H9 (cell line): Measurements from ENCODE around the gene MKRN2. TPM values are rescaled to one million over a fixed set of nuclear protein-coding genes. Genes with fewer than 3 reads are reported as not detected.

Source experiments
- DNase-seq: peaks from one replicate; pipeline ENCODE4 v3.0.0-alpha.2; 2017
- H2AFZ ChIP-seq: one replicate; pipeline ENCODE4 v1.6.1; 2013; ENCODE audit warnings: mild to moderate bottlenecking, low read length, control low read depth, moderate library complexity
- H2AK5ac ChIP-seq: 2 replicates; pipeline ENCODE4 v1.6.1; 2013; ENCODE audit warnings: low read length, control low read depth, mixed read lengths; ENCODE audit not compliant: insufficient read length
- H2BK120ac ChIP-seq: one replicate; pipeline ENCODE4 v1.6.1; 2013; ENCODE audit warnings: low read depth, mild to moderate bottlenecking, low read length, control low read depth, inconsistent platforms; ENCODE audit not compliant: poor library complexity, severe bottlenecking
- H2BK12ac ChIP-seq: 2 replicates; pipeline ENCODE4 v1.6.1; 2013; ENCODE audit warnings: low read length, control low read depth, mixed read lengths, low read depth; ENCODE audit not compliant: insufficient read length
- H2BK15ac ChIP-seq: 2 replicates; pipeline ENCODE4 v1.6.1; 2013; ENCODE audit warnings: low read depth, low read length, control low read depth
- H2BK20ac ChIP-seq: one replicate; pipeline ENCODE4 v1.6.1; 2013; ENCODE audit warnings: low read depth, mild to moderate bottlenecking, low read length, control low read depth, inconsistent platforms; ENCODE audit not compliant: poor library complexity, severe bottlenecking
- H2BK5ac ChIP-seq: 2 replicates; pipeline ENCODE4 v1.6.1; 2013; ENCODE audit warnings: low read length, control low read depth, mixed read lengths; ENCODE audit not compliant: insufficient read length
- H3K14ac ChIP-seq: 2 replicates; pipeline ENCODE4 v1.6.1; 2013; ENCODE audit warnings: low read length, control low read depth; ENCODE audit not compliant: insufficient read depth
- H3K18ac ChIP-seq: 2 replicates; pipeline ENCODE4 v1.6.1; 2013; ENCODE audit warnings: low read depth, mild to moderate bottlenecking, mixed read lengths, low read length, control low read depth; ENCODE audit not compliant: insufficient read length
- H3K23ac ChIP-seq: 2 replicates; pipeline ENCODE4 v1.6.1; 2013; ENCODE audit warnings: low read length, control low read depth, mixed read lengths, low read depth; ENCODE audit not compliant: insufficient read length
- H3K23me2 ChIP-seq: 2 replicates; pipeline ENCODE4 v1.6.1; 2013; ENCODE audit warnings: low read depth, mild to moderate bottlenecking, mixed read lengths, low read length, control low read depth; ENCODE audit not compliant: insufficient read length, poor library complexity, severe bottlenecking
- H3K27ac ChIP-seq: 2 replicates; pipeline ENCODE4 v1.5.1; 2013; ENCODE audit warnings: low read length, control low read depth, mixed read lengths, low read depth; ENCODE audit not compliant: insufficient read length
- H3K27me3 ChIP-seq: 2 replicates; pipeline ENCODE4 v1.6.1; 2013; ENCODE audit warnings: low read length, control low read depth, inconsistent platforms; ENCODE audit not compliant: insufficient read depth
- H3K4ac ChIP-seq: 2 replicates; pipeline ENCODE4 v1.6.1; 2013; ENCODE audit warnings: low read depth, mild to moderate bottlenecking, control low read depth, inconsistent platforms, low read length, moderate library complexity
- H3K4me1 ChIP-seq: 2 replicates; pipeline ENCODE4 v1.6.1; 2013; ENCODE audit warnings: low read length, control low read depth, inconsistent platforms; ENCODE audit not compliant: insufficient read depth
- H3K4me2 ChIP-seq: 2 replicates; pipeline ENCODE4 v1.6.1; 2013; ENCODE audit warnings: low read length, control low read depth, mixed read lengths; ENCODE audit not compliant: insufficient read length, insufficient read depth
- H3K56ac ChIP-seq: 2 replicates; pipeline ENCODE4 v1.6.1; 2013; ENCODE audit warnings: low read depth, mild to moderate bottlenecking, mixed read lengths, low read length, control low read depth; ENCODE audit not compliant: insufficient read length
- H3K79me1 ChIP-seq: 2 replicates; pipeline ENCODE4 v1.6.1; 2013; ENCODE audit warnings: low read depth, mild to moderate bottlenecking, moderate library complexity, low read length, control low read depth, inconsistent platforms; ENCODE audit not compliant: insufficient read depth, poor library complexity, severe bottlenecking
- H3K79me2 ChIP-seq: 2 replicates; pipeline ENCODE4 v1.6.1; 2013; ENCODE audit warnings: low read length, control low read depth, inconsistent platforms; ENCODE audit not compliant: insufficient read depth
- H3K9ac ChIP-seq: 2 replicates; pipeline ENCODE4 v1.6.1; 2013; ENCODE audit warnings: low read length, control low read depth, mixed read lengths; ENCODE audit not compliant: insufficient read length; ENCODE audit errors: extremely low read depth
- H3K9me3 ChIP-seq: one replicate; pipeline ENCODE4 v1.6.1; 2013; ENCODE audit warnings: low read depth, low read length, inconsistent platforms; ENCODE audit not compliant: control insufficient read depth
- H3T11ph ChIP-seq: one replicate; pipeline ENCODE4 v1.6.1; 2013; ENCODE audit warnings: mild to moderate bottlenecking, low read length, control low read depth, inconsistent platforms
- H4K20me1 ChIP-seq: one replicate; pipeline ENCODE4 v1.6.1; 2013; ENCODE audit not compliant: control insufficient read depth, insufficient read length, insufficient read depth
- H4K5ac ChIP-seq: 2 replicates; pipeline ENCODE4 v1.6.1; 2013; ENCODE audit warnings: low read depth, mild to moderate bottlenecking, mixed read lengths, low read length, control low read depth; ENCODE audit not compliant: insufficient read length
- H4K8ac ChIP-seq: replicated peaks from 2 replicates; pipeline ENCODE4 v1.6.1; 2013; ENCODE audit warnings: low read length, control low read depth, mixed read lengths, low read depth; ENCODE audit not compliant: insufficient read length
- H4K91ac ChIP-seq: 2 replicates; pipeline ENCODE4 v1.6.1; 2013; ENCODE audit warnings: low read depth, mild to moderate bottlenecking, moderate library complexity, mixed read lengths, low read length, control low read depth; ENCODE audit not compliant: insufficient read length
- H3K27ac Mint-ChIP-seq, 3 experiments: 2 replicates in 2 of 3; 3 replicates in 1 of 3; pipeline ENCODE4 v1.8.0; 2020 to 2021; ENCODE audit warnings: mixed read lengths in 3 of 3, mild to moderate bottlenecking in 1 of 3, moderate library complexity in 1 of 3
- H3K27me3 Mint-ChIP-seq: 2 replicates; pipeline ENCODE4 v1.8.0; 2021; ENCODE audit warnings: low read depth, mild to moderate bottlenecking, moderate library complexity, mixed read lengths
- H3K36me3 Mint-ChIP-seq, 3 experiments: 2 replicates in 2 of 3; 3 replicates in 1 of 3; pipeline ENCODE4 v1.8.0; 2020 to 2021; ENCODE audit warnings: low read depth in 3 of 3, mixed read lengths in 3 of 3; ENCODE audit not compliant: insufficient read depth in 1 of 3
- H3K4me1 Mint-ChIP-seq, 2 experiments: 2 replicates each; pipeline ENCODE4 v1.8.0; 2020; ENCODE audit warnings: mixed read lengths in 2 of 2
- H3K4me3 Mint-ChIP-seq, 2 experiments: 2 replicates in 1 of 2; 3 replicates in 1 of 2; pipeline ENCODE4 v1.8.0; 2020 to 2021; ENCODE audit warnings: mild to moderate bottlenecking in 2 of 2, mixed read lengths in 2 of 2, moderate library complexity in 1 of 2
- H3K9me3 Mint-ChIP-seq, 2 experiments: 2 replicates in 1 of 2; 3 replicates in 1 of 2; pipeline ENCODE4 v1.8.0; 2020; ENCODE audit warnings: mild to moderate bottlenecking in 2 of 2, mixed read lengths in 2 of 2, moderate library complexity in 1 of 2
- CTCF ChIP-seq: fragments of 200-600 bp; sonication (generic); conservative IDR thresholded peaks from 3 replicates; pipeline ENCODE4 v1.8.0; 2021; ENCODE audit warnings: antibody characterized with exemption, mild to moderate bottlenecking
- WGBS: extraction: QIAGEN DNeasy Blood & Tissue Kit; methylation state at CpG from one replicate; pipeline ENCODE4 v1.1.7; 2013; ENCODE audit warnings: missing lambda C conversion rate, low lambda C conversion rate, mixed read lengths; ENCODE audit not compliant: insufficient read length; ENCODE audit errors: extremely low coverage; 5-methylcytosine and 5-hydroxymethylcytosine counted together
- total RNA-seq: library from RNA; stranded (reverse); gene quantifications from 2 replicates; pipeline ENCODE4 v1.2.1, GENCODE V29; 2021

Gene MKRN2
- total RNA-seq, 1 experiment from 2014 or later = 18.1 TPM

- Histone ChIP-seq H3K23ac (no peak overlapping the region), H2BK20ac (no peak overlapping the region), H3K23me2 (no peaks in the 10 kb centered on the region), H3K27me3 (no peaks in the 10 kb centered on the region), H3K4ac (no peak overlapping the region), H4K20me1 (no peaks in the 10 kb centered on the region), H3K9ac (no peak overlapping the region), H3K56ac (no peak overlapping the region), H3K79me2 (peaks cover 2% of the 10 kb centered on the region; the same call in 1 of the 2 replicates), H2BK15ac (no peak overlapping the region), H3K79me1 (no peaks in the 10 kb centered on the region), H2BK120ac (no peak overlapping the region), H3K27ac (no peak overlapping the region), H4K5ac (no peak overlapping the region), H3K9me3 (no peaks in the 10 kb centered on the region), H2BK5ac (no peak overlapping the region), H2AK5ac (no peak overlapping the region), H3K18ac (no peak overlapping the region), H3K14ac (no peak overlapping the region), H3K4me1 (no peaks in the 10 kb centered on the region; the same call in 1 of the 2 replicates), H4K8ac (no peak overlapping the region), H3T11ph (no peak overlapping the region), H4K91ac (no peak overlapping the region), H2BK12ac (no peak overlapping the region), H2AFZ (no peak overlapping the region), H3K4me2 (no peak overlapping the region)
- TF ChIP-seq CTCF = no peak
- no CpG with 5 or more reads among the region's 4 CpGs for WGBS
- Mint-ChIP-seq H3K27ac (peak overlapping the region; percentile 32 to 91 (median 82); a peak in 6 of 7 replicates), H3K4me3 (no peak overlapping the region), H3K27me3 (no peaks in the 10 kb centered on the region), H3K4me1 (peaks cover 10 to 14% of the 10 kb centered on the region in 2 experiments), H3K9me3 (no peaks in the 10 kb centered on the region), H3K36me3 (peaks cover 12 to 52% (median 34%) of the 10 kb centered on the region in 3 experiments; a peak in 6 of 7 replicates)
- no peak for DNase-seq
Measured at GRCh38 chr3:12613250-12613649, 56.4 kb downstream of the MKRN2 start.
